Activated CD8-positive, alpha-beta memory T cell treated with anti-CD3 and anti-CD28 coated beads for 24 hours (primary cell): ENCODE measurements around the gene SLF1.

ENCODE experiments used
- DNase-seq: peaks from one replicate; pipeline ENCODE4 v3.0.0-alpha.2; 2020

Gene SLF1

DNA sequence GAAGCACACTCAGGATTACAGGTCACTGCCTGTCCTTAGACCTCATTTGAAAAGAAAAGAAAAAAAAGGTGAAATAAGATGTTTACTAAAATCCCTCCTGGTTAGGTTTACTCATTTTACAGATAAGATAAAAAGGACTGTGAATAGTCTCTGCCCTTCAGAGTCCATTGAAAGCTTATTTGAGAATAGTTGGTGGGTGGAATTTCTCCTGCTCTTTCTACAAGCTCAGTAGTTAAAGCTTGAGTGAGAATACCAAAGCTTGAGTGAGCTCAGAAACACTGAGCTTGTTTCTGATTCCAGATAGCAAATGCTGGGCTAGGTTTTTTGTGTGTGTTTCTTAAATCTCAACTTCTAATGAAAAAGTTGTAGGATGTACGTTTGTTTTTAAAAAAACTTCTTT, 106.7 kb downstream of the SLF1 start:
- DNase-seq = no peak

- DNase-seq = no peak
Measured at GRCh38 chr5:94731471-94731870, 113.0 kb downstream of the SLF1 start.

GRCh38 chr5:94736498-94736897, 118.0 kb downstream of the SLF1 start:
- DNase-seq = no peak

GRCh38 chr5:94740286-94740685, 121.8 kb downstream of the SLF1 start:
- DNase-seq = no peak

GRCh38 chr5:94742852-94743251, 124.4 kb downstream of the SLF1 start:
- no peak for DNase-seq

DNA sequence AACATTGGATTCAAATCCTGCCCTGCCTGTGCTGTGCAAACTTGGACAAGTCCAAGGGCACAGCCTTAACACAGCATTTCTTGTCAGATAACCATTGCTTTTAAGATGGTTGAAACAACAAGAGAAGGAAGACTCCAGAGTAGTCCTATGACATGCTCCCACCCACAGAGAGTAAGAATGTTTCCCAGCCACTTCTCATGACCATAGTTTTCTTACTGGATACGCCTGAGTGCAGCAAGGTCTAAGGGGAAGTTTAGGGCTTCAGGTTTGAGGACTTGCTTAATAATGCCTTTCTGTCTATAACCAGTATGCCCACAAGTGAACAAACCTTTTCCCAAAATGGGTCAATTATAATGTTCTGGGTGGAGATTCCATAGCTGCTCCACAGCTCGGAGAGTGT, 126.4 kb downstream of the SLF1 start:
- no peak for DNase-seq

GRCh38 chr5:94745786-94746730, 127.6 kb downstream of the SLF1 start:
- DNase-seq = no peak

GRCh38 chr5:94746731-94747124, 128.3 kb downstream of the SLF1 start:
- no peak for DNase-seq
